SK-N-SH (cell line): Measurements from ENCODE around the gene GNA14. TPM values are rescaled to one million over a fixed set of nuclear protein-coding genes. Genes with fewer than 3 reads are reported as not detected.

Experiments
- CTCF ChIA-PET: fragments of 300-600, 350-600 bp; formaldehyde crosslinking; extraction: SDS; loops from one replicate; lab custom pipeline; 2021; lab: Yijun Ruan, JAX
- POLR2A ChIA-PET: fragments of 350-600 bp; sonication (Branson Sonifier 250); formaldehyde crosslinking; extraction: SDS; loops from one replicate; lab custom pipeline; 2020; ENCODE audit warnings: antibody characterized with exemption, inconsistent platforms; lab: Yijun Ruan, JAX
- DNase-seq: peaks from one replicate; pipeline ENCODE4 v3.0.0; 2012
- H2AFZ ChIP-seq: fragments of 200-600 bp; sonication (generic); 2 replicates; pipeline ENCODE4 v1.8.1; 2016; ENCODE audit warnings: antibody characterized with exemption, mild to moderate bottlenecking, low read depth
- H3F3A ChIP-seq: fragments of 200-600 bp; sonication (generic); replicated peaks from 2 replicates; pipeline ENCODE3; 2016; ENCODE audit warnings: antibody characterized with exemption, mild to moderate bottlenecking; ENCODE audit not compliant: insufficient read depth
- H3K27ac ChIP-seq, 2 experiments: fragments of 200-500 bp in 1 of 2; fragments of 200-600 bp in 1 of 2; sonication (Bioruptor generic) in 1 of 2; sonication (generic), shearing (Covaris generic) in 1 of 2; 2 replicates each; pipeline versions ENCODE4 v1.5.1 to v1.6.1; 2014 to 2016; ENCODE audit warnings: low read depth in 2 of 2, inconsistent platforms in 1 of 2, low read length in 1 of 2, mild to moderate bottlenecking in 1 of 2, mixed read lengths in 1 of 2
- H3K27me3 ChIP-seq: fragments of 200-600 bp; sonication (generic), shearing (Covaris generic); 2 replicates; pipeline ENCODE4 v1.6.1; 2016; ENCODE audit warnings: mixed run types; ENCODE audit not compliant: insufficient read depth
- H3K36me3 ChIP-seq, 2 experiments: fragments of 200-500 bp in 1 of 2; fragments of 200-600 bp in 1 of 2; sonication (Bioruptor generic) in 1 of 2; sonication (generic) in 1 of 2; replicated peaks in 1 of 2; 2 replicates each; pipeline versions ENCODE3 to v1.5.1; 2014 to 2016; ENCODE audit warnings: low read length in 1 of 2, mild to moderate bottlenecking in 1 of 2; ENCODE audit not compliant: insufficient read depth in 2 of 2, control insufficient read depth in 1 of 2
- H3K4me1 ChIP-seq, 2 experiments: fragments of 200-500 bp in 1 of 2; fragments of 200-600 bp in 1 of 2; sonication (Bioruptor generic) in 1 of 2; sonication (generic), shearing (Covaris generic) in 1 of 2; 2 replicates each; pipeline versions ENCODE4 v1.5.1 to v1.6.1; 2014 to 2016; ENCODE audit warnings: low read depth in 1 of 2, low read length in 1 of 2, mixed run types in 1 of 2; ENCODE audit not compliant: insufficient read depth in 2 of 2, control insufficient read depth in 1 of 2
- H3K4me2 ChIP-seq: fragments of 200-600 bp; sonication (generic), shearing (Covaris generic); 2 replicates; pipeline ENCODE4 v1.6.1; 2017; ENCODE audit warnings: mixed run types
- H3K4me3 ChIP-seq, 2 experiments: fragments of 200-500 bp in 1 of 2; fragments of 200-600 bp in 1 of 2; sonication (Bioruptor generic) in 1 of 2; sonication (generic), shearing (Covaris generic) in 1 of 2; 2 replicates each; pipeline versions ENCODE4 v1.5.1 to v1.8.1; 2014 to 2016; ENCODE audit warnings: low read depth in 2 of 2, inconsistent platforms in 1 of 2, low read length in 1 of 2, mild to moderate bottlenecking in 1 of 2, mixed read lengths in 1 of 2, moderate library complexity in 1 of 2
- H3K79me2 ChIP-seq: fragments of 200-600 bp; sonication (generic); 2 replicates; pipeline ENCODE4 v1.8.1; 2017; ENCODE audit warnings: mild to moderate bottlenecking; ENCODE audit not compliant: insufficient read depth
- H3K9ac ChIP-seq: fragments of 200-600 bp; sonication (generic); 2 replicates; pipeline ENCODE4 v1.6.1; 2017; ENCODE audit warnings: mixed run types
- H3K9me2 ChIP-seq: fragments of 200-600 bp; sonication (generic); 2 replicates; pipeline ENCODE4 v1.6.1; 2017; ENCODE audit warnings: mixed run types
- H3K9me3 ChIP-seq: fragments of 200-600 bp; sonication (generic); 2 replicates; pipeline ENCODE4 v1.6.1; 2017; ENCODE audit warnings: mixed run types, mild to moderate bottlenecking, moderate library complexity
- H4K20me1 ChIP-seq: fragments of 200-600 bp; sonication (generic); 2 replicates; pipeline ENCODE4 v1.6.1; 2017; ENCODE audit warnings: mild to moderate bottlenecking, mixed run types; ENCODE audit not compliant: insufficient read depth
- CHD2 ChIP-seq: fragments of 150-350 bp; IDR thresholded peaks from 2 replicates; pipeline ENCODE4 v1.6.1; 2018; ENCODE audit warnings: low read length; ENCODE audit not compliant: partially characterized antibody
- EP300 ChIP-seq, 2 experiments: IDR thresholded peaks; 2 replicates each; pipeline versions ENCODE4 v1.4.0 to v1.6.1; 2012; ENCODE audit warnings: borderline replicate concordance in 1 of 2, low read depth in 1 of 2, low read length in 1 of 2
- EZH2phosphoT487 ChIP-seq: fragments of 200-600 bp; sonication (generic); IDR thresholded peaks from 2 replicates; pipeline ENCODE4 v1.6.1; 2017; ENCODE audit warnings: low read depth, mixed run types, mild to moderate bottlenecking, antibody characterized with exemption, moderate library complexity, borderline replicate concordance
- FOSL2 ChIP-seq: IDR thresholded peaks from 2 replicates; pipeline ENCODE4 v1.4.0; 2012; ENCODE audit warnings: low read depth, mild to moderate bottlenecking, moderate library complexity, borderline replicate concordance
- FOXJ3 ChIP-seq: sonication (generic); formaldehyde crosslinking; IDR thresholded peaks from 2 replicates; pipeline ENCODE4 v1.5.1; 2020; ENCODE audit warnings: mild to moderate bottlenecking, missing genetic modification reagents
- FOXM1 ChIP-seq: IDR thresholded peaks from 2 replicates; pipeline ENCODE4 v1.4.0; 2012; ENCODE audit warnings: low read depth, mild to moderate bottlenecking
- GABPA ChIP-seq: IDR thresholded peaks from 2 replicates; pipeline ENCODE4 v1.4.0; 2012; ENCODE audit warnings: low read depth, mild to moderate bottlenecking
- MXI1 ChIP-seq: IDR thresholded peaks from 2 replicates; pipeline ENCODE4 v1.6.1; 2012; ENCODE audit warnings: mild to moderate bottlenecking, low read depth, low read length, improper control_type of control experiment
- POLR2AphosphoS5 ChIP-seq: IDR thresholded peaks from 2 replicates; pipeline ENCODE4 v1.6.1; 2012; ENCODE audit warnings: low read depth, low read length
- RAD21 ChIP-seq: IDR thresholded peaks from 2 replicates; pipeline ENCODE4 v1.6.1; 2012; ENCODE audit warnings: mild to moderate bottlenecking, low read length
- RCOR1 ChIP-seq: fragments of 150-350 bp; IDR thresholded peaks from 2 replicates; pipeline ENCODE4 v1.6.1; 2017; ENCODE audit warnings: antibody characterized with exemption, low read length
- RFX5 ChIP-seq: IDR thresholded peaks from 2 replicates; pipeline ENCODE4 v1.6.1; 2012; ENCODE audit warnings: mild to moderate bottlenecking, improper control_type of control experiment, low read length
- RXRA ChIP-seq: IDR thresholded peaks from 2 replicates; pipeline ENCODE4 v1.4.0; 2012; ENCODE audit warnings: low read depth, mild to moderate bottlenecking, borderline replicate concordance
- TCF12 ChIP-seq: IDR thresholded peaks from 2 replicates; pipeline ENCODE4 v1.4.0; 2012
- TEAD4 ChIP-seq: IDR thresholded peaks from 2 replicates; pipeline ENCODE4 v1.4.0; 2012; ENCODE audit warnings: mild to moderate bottlenecking, borderline replicate concordance; ENCODE audit not compliant: insufficient read depth
- YY1 ChIP-seq: IDR thresholded peaks from 2 replicates; pipeline ENCODE4 v1.4.0; 2012; ENCODE audit warnings: low read depth, mild to moderate bottlenecking
- WGBS: methylation state at CpG from one replicate; pipeline ENCODE4 v1.1.6; 2017; ENCODE audit warnings: low lambda C conversion rate; 5-methylcytosine and 5-hydroxymethylcytosine counted together
- polyA plus RNA-seq, 3 experiments: library from polyadenylated mRNA; depleted of rRNA; stranded (reverse); fragments of >200 nt; gene quantifications; 2 replicates each; pipeline ENCODE4 v1.2.3, GENCODE V29; 2012
- TF ChIP-seq, protein P1 (sequence below): IDR thresholded peaks from 2 replicates; pipeline ENCODE4; 2012
- TF ChIP-seq, protein P2 (sequence below): fragments of 150-350 bp; IDR thresholded peaks from 2 replicates; pipeline ENCODE4 v1.6.1; 2017; ENCODE audit warnings: antibody characterized with exemption, low read length, low read depth, borderline replicate concordance
- TF ChIP-seq, protein P3 (sequence below): fragments of 200-600 bp; sonication (generic); IDR thresholded peaks from 2 replicates; pipeline ENCODE4 v1.6.1; 2017; ENCODE audit warnings: antibody characterized with exemption, mild to moderate bottlenecking, moderate library complexity
- TF ChIP-seq, protein P4 (sequence below): IDR thresholded peaks from 2 replicates; pipeline ENCODE4 v1.4.0; 2012; ENCODE audit warnings: low read depth
- TF ChIP-seq, protein P5 (sequence below): IDR thresholded peaks from 2 replicates; pipeline ENCODE4 v1.4.0; 2012; ENCODE audit warnings: low read depth, borderline replicate concordance
- TF ChIP-seq, protein P6 (sequence below): IDR thresholded peaks from 2 replicates; pipeline ENCODE4 v1.4.0; 2012; ENCODE audit warnings: low read depth, borderline replicate concordance

Gene GNA14
- polyA plus RNA-seq, 1 of the 3 experiments (the other 2 are of a cell fraction), result 0.15 TPM

DNA sequence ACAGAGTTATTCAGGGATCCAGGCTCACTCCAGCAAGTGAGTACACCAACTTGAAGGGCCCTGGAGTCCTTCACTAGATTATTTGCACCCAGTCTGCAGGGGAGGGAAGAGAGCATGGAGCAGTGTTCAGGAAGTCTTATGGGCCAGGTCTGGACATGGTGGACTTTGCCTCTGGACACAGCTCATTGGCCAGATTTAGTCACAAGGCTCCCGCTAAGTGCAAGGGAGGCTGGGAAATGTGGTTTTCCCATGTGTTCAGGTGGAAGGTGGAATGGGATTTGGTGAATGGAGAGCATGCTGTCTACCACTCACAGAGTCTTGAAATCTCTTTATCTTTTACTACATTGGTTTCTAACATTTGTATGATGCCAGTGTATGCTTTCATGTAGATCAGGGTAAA is 200.5 kb downstream of the GNA14 start:
- Histone ChIP-seq H4K20me1 (no peaks in the 10 kb centered on the region), H3K27ac (no peak overlapping the region), H3K36me3 (no peaks in the 10 kb centered on the region), H3K9me3 (no peaks in the 10 kb centered on the region), H3K4me1 (peaks cover 0 to 6% of the 10 kb centered on the region in 2 experiments; a peak in 1 of 4 replicates), H3K4me2 (no peak overlapping the region), H3K27me3 (no peaks in the 10 kb centered on the region), H2AFZ (no peak overlapping the region), H3K9ac (no peak overlapping the region), H3K79me2 (no peaks in the 10 kb centered on the region), H3K4me3 (no peak overlapping the region), H3K9me2 (no peaks in the 10 kb centered on the region), H3F3A (no peaks in the 10 kb centered on the region)
- POLR2A ChIA-PET, result no interaction called here
- DNase-seq, result no peak
- CTCF ChIA-PET, result interaction anchor here (1.1 to 12.0 kb wide), 3 partner anchors 8 to 14 kb away, joined by 4 to 147 read pairs (median 42); no protein-coding TSS in a partner anchor
- WGBS, result 86% methylated on average over 1 of the region's 1 CpG
- TF ChIP-seq YY1, result no peak
- no peak for TF ChIP-seq CHD2
- TF ChIP-seq, protein P1, sequence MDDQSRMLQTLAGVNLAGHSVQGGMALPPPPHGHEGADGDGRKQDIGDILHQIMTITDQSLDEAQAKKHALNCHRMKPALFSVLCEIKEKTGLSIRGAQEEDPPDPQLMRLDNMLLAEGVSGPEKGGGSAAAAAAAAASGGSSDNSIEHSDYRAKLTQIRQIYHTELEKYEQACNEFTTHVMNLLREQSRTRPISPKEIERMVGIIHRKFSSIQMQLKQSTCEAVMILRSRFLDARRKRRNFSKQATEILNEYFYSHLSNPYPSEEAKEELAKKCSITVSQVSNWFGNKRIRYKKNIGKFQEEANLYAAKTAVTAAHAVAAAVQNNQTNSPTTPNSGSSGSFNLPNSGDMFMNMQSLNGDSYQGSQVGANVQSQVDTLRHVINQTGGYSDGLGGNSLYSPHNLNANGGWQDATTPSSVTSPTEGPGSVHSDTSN, result no peak
- TF ChIP-seq FOXM1, result no peak
- TF ChIP-seq, protein P2, sequence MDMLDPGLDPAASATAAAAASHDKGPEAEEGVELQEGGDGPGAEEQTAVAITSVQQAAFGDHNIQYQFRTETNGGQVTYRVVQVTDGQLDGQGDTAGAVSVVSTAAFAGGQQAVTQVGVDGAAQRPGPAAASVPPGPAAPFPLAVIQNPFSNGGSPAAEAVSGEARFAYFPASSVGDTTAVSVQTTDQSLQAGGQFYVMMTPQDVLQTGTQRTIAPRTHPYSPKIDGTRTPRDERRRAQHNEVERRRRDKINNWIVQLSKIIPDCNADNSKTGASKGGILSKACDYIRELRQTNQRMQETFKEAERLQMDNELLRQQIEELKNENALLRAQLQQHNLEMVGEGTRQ, result no peak
- no peak for TF ChIP-seq TEAD4
- TF ChIP-seq FOXJ3 (CRISPR knock-in tag), result no peak
- no peak for TF ChIP-seq EP300 (IDR thresholded peaks at IDR 0.05; ENCODE audit: borderline replicate concordance in 1 of 2, low read depth in 1 of 2, low read length in 1 of 2)
- TF ChIP-seq RCOR1, result no peak

DNA sequence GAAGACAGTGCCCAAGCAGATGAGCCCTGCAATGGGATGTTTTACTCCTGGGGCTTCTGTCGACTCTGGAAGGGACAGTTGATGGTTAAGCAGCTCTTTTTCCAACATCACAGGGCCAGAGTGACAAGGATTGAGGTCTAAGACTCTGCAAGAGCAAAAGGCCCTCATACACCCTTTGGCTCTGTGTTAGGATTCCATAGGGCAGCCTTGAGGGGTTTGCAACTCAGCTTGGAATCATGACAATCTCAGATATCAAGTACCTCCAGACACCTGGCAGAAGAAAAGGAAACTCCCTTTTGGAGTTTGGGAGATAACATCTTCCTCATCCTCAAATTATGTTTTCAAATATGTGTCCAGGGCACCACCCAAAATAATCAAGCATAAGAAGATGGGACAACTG is 205.7 kb downstream of the GNA14 start:
- Histone ChIP-seq H2AFZ (no peak overlapping the region), H3K27me3 (no peaks in the 10 kb centered on the region), H3K9ac (no peak overlapping the region), H3K4me2 (no peak overlapping the region), H3K36me3 (no peaks in the 10 kb centered on the region), H3K4me1 (peaks cover 10 to 19% of the 10 kb centered on the region in 2 experiments; a peak in 2 of 4 replicates), H3K9me3 (no peaks in the 10 kb centered on the region), H3K27ac (no peak overlapping the region), H4K20me1 (no peaks in the 10 kb centered on the region), H3K9me2 (no peaks in the 10 kb centered on the region), H3K79me2 (no peaks in the 10 kb centered on the region), H3K4me3 (no peak overlapping the region), H3F3A (no peaks in the 10 kb centered on the region)
- CTCF ChIA-PET, result interaction anchor here (1.0 to 12.0 kb wide), 4 partner anchors 8 to 594 kb away, joined by 3 to 147 read pairs (median 22); no protein-coding TSS in a partner anchor
- 33% methylated on average over 1 of the region's 1 CpG for WGBS
- POLR2A ChIA-PET, result no interaction called here
- DNase-seq, result no peak
- TF ChIP-seq, protein P3, sequence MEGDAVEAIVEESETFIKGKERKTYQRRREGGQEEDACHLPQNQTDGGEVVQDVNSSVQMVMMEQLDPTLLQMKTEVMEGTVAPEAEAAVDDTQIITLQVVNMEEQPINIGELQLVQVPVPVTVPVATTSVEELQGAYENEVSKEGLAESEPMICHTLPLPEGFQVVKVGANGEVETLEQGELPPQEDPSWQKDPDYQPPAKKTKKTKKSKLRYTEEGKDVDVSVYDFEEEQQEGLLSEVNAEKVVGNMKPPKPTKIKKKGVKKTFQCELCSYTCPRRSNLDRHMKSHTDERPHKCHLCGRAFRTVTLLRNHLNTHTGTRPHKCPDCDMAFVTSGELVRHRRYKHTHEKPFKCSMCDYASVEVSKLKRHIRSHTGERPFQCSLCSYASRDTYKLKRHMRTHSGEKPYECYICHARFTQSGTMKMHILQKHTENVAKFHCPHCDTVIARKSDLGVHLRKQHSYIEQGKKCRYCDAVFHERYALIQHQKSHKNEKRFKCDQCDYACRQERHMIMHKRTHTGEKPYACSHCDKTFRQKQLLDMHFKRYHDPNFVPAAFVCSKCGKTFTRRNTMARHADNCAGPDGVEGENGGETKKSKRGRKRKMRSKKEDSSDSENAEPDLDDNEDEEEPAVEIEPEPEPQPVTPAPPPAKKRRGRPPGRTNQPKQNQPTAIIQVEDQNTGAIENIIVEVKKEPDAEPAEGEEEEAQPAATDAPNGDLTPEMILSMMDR, result no peak
- TF ChIP-seq RFX5 (no peak), RXRA (no peak), FOSL2 (no peak), FOXM1 (no peak), CHD2 (no peak), YY1 (no peak), GABPA (no peak), RAD21 (no peak), MXI1 (no peak), EZH2phosphoT487 (no peak), POLR2AphosphoS5 (no peak), FOXJ3 (CRISPR knock-in tag) (no peak), TCF12 (no peak)
- TF ChIP-seq, protein P4, sequence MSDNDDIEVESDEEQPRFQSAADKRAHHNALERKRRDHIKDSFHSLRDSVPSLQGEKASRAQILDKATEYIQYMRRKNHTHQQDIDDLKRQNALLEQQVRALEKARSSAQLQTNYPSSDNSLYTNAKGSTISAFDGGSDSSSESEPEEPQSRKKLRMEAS, result no peak
- TF ChIP-seq, protein P5, sequence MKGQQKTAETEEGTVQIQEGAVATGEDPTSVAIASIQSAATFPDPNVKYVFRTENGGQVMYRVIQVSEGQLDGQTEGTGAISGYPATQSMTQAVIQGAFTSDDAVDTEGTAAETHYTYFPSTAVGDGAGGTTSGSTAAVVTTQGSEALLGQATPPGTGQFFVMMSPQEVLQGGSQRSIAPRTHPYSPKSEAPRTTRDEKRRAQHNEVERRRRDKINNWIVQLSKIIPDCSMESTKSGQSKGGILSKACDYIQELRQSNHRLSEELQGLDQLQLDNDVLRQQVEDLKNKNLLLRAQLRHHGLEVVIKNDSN, result no peak
- TF ChIP-seq, protein P6, sequence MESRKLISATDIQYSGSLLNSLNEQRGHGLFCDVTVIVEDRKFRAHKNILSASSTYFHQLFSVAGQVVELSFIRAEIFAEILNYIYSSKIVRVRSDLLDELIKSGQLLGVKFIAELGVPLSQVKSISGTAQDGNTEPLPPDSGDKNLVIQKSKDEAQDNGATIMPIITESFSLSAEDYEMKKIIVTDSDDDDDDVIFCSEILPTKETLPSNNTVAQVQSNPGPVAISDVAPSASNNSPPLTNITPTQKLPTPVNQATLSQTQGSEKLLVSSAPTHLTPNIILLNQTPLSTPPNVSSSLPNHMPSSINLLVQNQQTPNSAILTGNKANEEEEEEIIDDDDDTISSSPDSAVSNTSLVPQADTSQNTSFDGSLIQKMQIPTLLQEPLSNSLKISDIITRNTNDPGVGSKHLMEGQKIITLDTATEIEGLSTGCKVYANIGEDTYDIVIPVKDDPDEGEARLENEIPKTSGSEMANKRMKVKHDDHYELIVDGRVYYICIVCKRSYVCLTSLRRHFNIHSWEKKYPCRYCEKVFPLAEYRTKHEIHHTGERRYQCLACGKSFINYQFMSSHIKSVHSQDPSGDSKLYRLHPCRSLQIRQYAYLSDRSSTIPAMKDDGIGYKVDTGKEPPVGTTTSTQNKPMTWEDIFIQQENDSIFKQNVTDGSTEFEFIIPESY, result no peak
